SKM-1 (cell line): ENCODE results near the gene WDFY1.

Experiments
- DNase-seq: peaks from one replicate; lab custom pipeline; 2025; ENCODE audit not compliant: unreplicated experiment; lab: John Stamatoyannopoulos, UW

The WDFY1 gene

DNA sequence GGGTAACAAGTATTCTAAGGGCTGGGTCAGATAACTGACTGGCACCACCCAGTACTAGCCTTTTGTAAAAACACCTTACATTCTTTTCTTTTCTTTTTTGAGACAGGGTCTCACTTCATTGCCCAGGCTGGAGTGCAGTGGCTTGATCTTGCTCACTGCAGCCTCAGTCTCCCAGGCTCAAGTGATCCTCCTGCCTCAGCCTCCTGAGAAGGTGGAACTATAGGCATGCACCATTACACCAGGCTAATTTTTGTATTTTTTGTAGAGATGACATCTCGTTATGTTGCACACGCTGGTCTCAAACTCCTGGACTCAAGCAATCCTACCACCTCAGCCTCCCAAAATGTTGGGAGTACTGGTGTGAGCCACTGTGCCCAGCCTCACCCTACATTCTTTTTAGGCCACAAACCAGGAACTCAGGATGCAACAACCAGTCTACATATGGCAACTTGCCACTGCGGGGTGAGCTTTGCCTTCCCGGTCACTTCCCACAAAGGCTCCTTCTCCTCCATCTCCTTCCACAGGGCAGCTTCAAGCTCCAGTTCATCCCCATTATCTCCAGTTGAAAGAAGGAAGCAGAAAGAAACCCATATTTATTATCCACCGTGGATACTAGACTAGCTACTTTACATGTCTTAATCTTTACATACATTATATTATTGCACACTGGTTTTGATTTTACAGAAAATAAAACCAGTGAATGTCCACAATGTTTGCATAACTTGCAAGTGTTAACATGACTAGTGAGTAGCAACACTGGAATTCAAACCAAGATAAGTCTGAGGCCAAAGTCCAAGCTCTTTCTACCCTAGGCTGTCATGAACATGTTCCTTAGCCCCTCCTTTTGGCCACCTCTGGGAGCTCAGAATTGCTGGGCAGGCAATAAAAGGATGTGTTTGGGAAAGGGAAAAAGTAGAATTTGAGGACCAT lies 84.1 kb downstream of the WDFY1 start:
- no peak for DNase-seq

DNA sequence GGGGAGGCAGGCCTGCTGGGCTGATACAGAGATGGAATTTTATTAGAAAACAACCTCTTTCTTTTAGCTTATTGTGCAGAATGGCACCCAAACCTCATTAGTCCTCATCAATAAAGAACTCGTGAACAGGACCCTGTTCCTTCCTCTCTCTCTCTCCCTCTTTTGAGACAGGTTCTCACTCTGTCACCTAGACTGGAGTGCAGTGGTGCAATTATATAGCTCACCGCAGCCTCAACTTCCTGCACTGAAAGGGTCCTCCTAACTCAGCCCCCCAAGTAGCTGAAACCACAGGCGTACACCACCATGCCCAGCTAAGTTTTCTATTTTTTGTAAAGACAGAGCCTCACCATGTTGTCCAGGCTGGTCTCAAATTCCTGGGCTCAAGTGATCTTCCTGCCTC lies 86.1 kb downstream of the WDFY1 start:
- no peak for DNase-seq

DNA sequence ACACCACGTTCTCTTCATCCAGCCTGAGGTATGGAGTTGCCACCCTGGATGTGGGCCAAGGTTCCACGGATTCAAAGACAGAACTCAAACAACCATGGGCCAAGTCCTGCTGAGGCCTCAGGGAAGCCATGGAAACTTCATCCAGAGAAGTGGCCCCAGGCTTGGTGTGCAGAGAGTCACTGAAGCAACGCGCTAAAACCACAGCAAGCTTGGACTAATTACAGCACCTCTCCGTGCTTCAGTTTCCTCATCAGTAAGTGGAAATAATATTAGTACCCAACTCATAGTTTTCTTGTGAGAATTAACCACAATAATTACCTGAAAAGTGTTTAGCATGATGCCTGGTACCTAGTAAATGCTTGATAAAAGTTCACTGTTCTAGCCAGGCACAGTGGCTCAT lies 88.6 kb downstream of the WDFY1 start:
- no peak for DNase-seq

DNA sequence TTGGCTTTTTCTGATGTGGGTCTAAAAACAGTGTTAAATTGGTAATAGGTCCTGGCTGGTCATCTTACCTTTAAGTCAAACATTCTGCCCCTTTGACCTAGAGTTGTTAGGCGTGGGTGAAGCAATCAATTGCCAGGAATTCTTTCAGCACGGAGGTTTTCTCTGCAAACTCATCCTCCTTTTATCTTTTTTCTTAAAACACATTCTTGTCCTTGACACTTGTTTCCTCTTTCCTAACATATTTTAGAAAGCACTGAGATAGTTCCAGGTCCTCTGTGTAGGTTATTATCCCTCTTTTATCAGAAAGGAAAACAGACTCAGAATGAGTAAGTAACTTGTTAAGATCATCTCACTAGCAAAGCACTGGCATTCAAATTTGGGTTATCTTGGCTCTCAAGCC lies 89.1 kb downstream of the WDFY1 start:
- DNase-seq = no peak

DNA sequence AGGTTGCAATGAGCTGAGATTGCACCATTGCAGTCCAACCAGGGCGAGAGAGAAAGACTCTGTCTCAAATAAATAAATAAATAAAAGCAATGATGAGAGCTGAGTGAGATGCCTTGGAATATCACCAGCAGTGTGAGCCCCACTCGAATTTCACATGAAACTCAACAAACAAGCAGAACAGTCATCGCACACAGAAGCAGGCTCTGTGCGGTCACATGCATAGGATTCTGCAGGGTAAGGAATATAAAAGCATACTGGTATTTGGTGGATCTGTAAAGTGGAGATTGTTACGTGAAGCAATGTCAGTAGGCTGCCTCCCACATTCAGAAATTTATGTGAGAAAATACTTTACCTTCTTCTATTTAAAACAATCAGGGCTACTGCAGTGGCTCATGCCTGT lies 89.7 kb downstream of the WDFY1 start:
- no peak for DNase-seq

DNA sequence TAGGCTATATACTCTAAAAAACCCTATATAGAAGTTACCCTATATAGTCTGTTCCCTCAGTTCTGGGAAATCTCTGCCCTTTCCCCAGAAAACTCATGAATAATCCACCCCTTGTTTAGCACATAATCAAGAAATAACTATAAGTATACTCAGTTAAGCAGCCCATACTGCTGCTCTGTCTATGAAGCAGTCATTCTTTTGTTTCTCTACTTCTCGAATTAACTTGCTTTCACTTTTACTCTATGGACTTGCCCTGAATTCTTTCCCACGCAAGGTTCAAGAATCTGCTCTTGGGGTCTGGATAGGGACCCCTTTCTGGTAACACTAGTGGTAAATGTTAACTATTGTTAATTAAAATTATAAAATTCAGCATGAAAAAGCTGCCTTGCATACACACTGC lies 90.4 kb downstream of the WDFY1 start:
- no peak for DNase-seq

DNA sequence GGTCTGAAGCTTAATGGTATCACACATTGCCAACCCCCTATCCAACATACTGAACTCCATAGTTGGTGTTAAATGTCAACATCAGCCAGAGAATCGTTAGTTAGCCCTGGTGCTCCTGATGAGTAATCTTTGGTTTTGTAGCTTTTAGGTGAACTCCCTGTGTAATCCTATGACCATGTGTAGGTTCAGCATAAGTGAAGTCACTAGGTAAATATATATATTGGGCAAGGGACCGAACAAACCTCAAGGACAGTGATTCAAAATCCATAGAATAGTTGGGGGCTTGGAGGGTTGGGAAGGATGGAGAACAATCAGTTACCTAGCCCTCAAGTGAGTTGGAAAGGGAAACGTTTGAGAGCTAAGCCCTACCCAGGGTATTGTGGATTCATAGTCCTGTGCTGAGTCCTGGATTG lies 91.7 kb downstream of the WDFY1 start:
- DNase-seq = no peak

DNA sequence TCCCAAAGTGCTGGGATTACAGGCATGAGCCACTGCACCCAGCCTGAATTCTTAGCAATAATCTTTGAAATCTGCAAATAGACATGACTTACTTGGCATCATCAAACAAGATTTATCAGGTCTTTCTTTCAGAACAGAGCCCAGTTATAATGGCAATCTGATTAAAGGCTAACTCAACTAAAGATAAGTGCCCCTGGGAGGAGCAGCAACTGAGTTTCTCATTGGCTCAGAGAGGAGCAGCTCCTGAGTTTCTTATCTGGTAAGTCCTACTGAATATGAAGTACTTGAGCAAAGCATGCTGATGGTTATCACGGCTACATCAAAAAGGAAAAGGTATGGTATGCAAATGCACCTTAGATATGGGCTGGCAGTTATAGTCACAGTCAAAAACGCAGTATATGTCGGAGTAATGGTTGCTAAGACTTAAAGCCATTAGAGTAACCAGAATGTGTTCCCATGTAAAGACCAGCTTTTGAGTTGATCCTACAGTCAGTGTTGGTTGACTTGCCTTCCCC lies 92.8 kb downstream of the WDFY1 start:
- DNase-seq = no peak

DNA sequence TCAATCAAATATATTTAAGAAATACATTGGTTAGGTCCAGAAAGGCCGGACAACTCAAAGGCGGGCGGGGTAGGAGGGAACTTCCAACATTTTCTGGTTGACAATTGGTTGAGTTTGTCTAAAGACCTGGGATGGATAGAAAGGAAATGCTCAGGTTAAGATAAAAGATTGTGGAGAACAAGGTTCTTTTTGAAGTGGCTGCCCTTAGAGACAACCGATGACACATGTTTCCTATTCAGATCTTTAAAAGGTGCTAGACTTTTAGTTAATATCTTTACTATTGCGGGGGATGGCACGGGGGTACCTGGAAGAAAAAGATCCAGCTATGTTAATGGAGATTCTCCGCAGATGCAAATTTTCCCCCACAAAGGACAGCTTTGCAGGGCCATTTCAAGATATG lies 97.7 kb downstream of the WDFY1 start:
- DNase-seq = no peak

DNA sequence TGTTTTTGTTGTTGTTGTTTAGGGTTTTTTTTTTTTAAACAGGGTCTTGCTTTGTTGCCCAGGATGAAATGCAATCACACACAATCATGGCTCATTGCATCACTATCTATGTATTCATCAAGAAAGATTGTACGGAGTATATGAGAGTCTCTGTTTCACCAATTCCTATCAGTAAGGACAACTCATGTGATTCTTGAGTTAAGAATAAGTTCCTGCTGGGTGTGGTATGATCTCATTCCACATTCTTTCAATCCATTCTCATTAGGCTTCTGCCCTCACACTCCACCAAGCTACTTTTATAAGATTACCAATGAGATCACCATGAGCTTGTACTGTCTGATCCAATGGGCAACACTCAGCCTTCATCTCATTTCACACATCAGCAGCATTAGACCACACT lies 98.6 kb downstream of the WDFY1 start:
- no peak for DNase-seq

DNA sequence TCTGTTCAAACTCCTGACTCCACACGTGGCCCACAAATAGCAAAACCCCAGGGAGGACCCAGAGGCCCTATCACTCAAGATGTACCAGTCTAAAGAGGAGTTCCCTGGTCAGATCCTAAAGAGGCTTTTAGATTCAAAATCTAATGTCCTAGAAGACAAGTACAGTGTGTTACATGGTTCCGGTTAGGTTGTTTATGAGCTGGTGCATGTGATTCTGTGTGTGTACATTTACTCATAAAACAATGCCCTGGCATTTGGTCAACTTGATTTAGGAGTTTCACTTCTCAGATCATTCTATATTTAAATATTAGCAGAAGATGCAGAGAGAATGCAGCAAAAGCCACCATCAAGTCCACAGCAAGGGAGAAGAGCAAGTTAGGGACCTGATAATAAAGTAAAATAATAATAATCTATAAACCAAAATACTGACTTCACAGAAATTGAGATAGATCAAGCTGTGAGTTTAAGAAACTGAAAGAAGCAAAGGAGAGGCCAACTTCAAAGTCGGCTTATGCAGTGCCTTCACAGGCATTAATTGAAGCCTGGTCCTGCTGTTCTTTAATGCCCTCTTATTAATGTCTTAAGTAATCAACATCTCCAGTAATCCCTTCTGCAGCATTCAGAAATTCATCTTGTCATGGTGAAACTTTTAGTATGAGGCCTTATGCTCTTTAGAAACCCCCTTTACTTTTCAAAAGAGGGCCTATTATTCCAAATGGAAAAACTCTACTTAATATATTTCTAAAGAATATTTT lies 103.5 kb downstream of the WDFY1 start:
- no peak for DNase-seq

DNA sequence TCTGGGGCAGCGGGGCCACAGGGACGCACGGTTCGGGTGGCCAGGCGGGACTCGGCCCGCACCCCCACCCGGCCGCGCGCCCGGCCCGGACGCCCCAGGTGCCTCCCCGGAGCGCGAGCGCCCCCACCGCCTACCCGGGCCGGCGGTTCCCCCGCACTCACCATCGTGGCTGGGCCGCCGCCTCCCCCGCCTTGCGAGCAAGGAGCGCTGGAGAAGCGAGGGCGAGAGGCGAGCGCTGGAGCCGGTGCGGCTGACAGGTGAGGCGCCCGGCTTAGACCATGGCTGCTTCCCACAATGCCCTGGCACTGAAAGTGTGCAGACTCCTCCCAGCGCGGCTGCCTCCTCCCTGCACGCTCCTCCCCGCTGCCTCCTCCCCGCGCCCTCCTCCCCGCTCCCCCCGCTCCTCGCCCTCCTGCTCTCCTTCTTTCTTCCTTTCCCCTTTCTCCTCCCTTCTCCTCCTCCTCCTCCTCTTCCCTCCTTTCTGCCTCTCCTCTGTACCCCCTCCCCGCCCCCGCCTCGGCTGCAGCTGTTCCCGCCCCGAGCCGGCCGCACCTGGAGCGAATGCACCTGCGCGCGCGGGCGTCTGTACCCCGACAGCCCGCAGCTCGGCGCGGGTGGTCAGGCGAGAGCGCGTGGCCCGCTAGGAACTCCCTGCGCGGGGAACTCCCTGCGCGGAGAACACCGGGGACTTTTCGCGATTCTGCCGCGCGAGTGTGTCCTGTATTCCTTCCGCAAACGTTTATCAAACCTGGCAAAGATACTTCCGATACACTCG lies 107.7 kb downstream of the WDFY1 start, which contains the start of gene AP1S3:
TSS of gene AP1S3 (minus strand) at position 296 of the 775 bp plus-strand sequence. CDS start at position 164, 132 bp downstream.
- peak; percentile 22 for DNase-seq

DNA sequence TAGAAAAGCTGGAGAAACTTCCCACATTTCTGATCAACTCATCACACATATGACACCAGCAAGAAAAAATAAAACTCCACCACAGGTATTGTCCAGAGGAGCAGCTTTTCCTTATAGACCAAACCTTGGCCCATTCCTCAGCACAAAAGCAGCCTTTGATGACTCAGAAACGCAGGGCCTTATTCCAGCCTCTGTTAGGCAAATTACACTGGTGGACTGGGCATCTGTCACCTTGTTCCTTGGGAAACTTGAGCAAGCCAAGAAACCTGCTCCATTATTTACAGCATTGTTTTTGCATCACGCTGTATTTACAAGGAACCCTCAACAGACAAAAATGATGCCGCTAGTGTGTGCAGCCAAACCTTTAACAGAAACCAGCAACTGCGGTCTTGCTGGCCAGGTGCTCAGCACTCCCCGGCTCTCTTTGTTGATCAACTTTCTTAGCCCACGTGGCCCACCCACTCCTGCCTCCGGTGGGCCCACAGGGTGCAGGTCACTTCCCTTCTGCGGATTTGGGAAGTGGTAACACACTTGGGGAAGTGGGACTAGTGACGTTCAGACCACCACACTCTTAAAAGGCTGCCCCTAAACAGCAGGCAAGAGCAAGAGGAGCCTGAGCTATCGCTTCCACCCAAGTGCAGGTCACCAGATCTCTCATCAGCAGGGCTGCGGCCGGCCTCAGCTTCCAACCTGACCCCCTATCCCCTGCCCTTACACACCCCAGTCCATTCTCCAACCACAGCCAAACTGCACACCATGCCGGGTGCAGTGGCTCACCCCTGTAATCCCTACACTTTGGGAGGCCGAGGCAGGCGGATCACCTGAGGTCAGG lies 109.2 kb downstream of the WDFY1 start:
- DNase-seq = peak; percentile 10

DNA sequence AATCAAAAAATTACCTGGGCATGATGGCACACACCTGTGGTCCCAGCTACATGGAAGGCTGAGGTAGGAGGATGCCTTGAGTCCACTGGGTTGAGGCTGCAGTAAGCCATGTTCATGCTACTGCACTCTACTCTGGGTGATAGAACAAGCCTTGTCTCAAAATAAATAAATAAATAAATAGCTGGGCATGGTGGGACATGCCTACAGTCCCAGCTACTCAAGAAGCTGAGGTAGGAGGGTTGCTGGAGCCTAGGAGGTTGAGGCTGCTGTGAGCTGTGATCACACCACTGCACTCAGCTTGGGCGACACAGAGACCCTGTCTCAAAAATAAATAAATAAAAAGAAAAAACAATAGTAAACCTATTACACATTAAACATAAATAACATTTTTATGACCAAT lies 110.7 kb downstream of the WDFY1 start:
- no peak for DNase-seq

DNA sequence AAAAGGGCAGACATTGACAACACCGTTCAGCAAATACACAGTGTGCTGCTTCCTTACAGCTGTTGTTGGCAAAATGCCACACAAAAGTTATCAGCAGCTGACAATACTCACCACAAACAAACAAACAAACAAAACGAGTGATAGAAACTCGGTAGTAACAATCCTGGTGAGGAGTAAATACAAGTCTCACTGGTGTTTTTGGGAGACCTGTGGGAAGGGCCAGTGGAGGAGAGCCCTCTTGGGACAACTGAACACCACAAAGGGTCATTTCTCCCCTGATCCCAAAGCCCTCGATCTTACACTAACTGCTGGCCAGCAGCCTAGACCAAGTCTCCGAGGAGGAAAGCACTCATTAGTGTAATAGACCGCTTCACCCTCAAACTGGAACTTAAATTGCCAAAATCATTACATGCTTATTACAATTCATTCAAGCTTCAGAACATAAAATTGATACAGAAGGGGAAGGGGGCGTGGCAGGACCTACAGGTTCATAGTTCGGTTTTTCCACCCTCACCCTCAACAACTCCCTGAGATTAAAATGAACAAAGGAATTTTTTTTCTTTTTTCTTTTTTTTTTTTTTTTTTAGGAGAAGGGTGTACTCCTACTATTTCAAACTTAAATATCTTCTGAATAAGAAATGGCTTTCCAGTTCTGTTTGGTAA lies 112.8 kb downstream of the WDFY1 start:
- DNase-seq = no peak

DNA sequence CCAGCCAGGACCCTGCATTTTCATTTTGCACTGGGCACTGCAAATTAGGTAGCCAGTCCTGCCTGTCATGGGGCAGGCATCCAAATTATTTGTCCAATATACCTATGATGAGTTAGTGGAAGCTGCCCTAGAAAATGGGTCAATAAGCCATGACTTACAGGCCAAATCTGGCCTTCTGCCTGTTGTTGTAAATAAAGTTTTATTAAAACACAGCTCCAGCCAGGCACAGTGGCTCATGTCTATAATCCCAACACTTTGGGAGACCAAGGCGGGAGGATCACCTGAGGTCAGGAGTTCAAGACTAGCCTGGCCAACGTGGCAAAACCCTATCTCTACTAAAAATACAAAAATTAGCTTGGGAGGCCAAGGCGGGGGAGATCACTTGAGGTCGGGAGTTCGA lies 116.0 kb downstream of the WDFY1 start:
- no peak for DNase-seq

DNA sequence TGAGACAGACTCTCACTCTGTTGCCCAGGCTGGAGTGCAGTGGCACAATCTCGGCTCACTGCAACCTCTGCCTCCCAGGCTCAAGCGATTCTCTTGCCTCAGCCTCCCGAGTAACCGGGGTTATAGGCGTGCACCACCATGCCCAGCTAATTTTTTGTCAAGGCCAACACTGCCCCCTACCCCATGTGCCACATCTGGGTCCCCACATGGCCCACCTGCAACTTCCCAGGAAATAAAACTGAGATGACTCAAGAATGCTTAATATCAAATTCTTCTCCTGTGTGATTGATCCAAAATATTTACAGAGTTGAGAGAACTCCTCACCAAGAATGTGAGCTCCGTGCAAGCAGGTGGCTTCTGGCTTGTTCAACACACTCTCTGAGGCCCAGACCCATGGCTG lies 116.8 kb downstream of the WDFY1 start:
- no peak for DNase-seq

DNA sequence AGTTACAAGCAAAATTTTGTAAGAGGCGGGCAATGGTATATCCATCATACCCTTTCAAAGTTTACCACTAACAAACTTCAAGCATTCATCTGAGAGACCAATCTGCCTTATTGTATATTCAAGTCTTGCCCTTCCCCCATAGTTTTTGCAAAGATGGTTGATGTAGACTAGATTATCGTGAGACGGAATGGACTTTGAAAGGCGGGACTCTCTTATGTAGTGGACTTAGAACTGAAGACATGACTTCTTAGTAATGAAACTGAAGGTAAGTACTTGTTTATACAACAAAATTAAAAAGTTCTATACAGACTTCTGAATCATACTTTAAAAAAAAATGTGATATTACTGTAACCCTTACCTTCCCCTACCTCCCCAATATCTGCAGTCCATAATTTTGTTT lies 118.1 kb downstream of the WDFY1 start:
- DNase-seq = no peak
